Measurements from ENCODE around the gene CCL16. TPM values are rescaled to one million over a fixed set of nuclear protein-coding genes. Genes with fewer than 3 reads are reported as not detected.

CCL16 gene
- total RNA-seq, 1 donor from 2014 or later: not detected

- H3K27ac Mint-ChIP-seq (ENCODE audit: unreplicated experiment): peak within 1 kb of the TSS; percentile 31
- peaks cover 3% of the 10 kb centered on the region for H3K27me3 Mint-ChIP-seq (ENCODE audit: low read depth, unreplicated experiment)
- TF ChIP-seq EZH2 (IDR thresholded peaks at IDR 0.05; ENCODE audit: insufficient read depth, low read length) (no peak), CTCF (IDR thresholded peaks at IDR 0.05; ENCODE audit: insufficient read depth, low read depth, low read length) (no peak)
Observed at GRCh38 chr17:35930211-35931065, 50.9 kb downstream of the CCL16 start, which contains the start of gene RDM1. Gene RDM1, minus strand, starts transcription at chr17:35930773. Its CDS starts 46 bp downstream, at chr17:35930727.

GRCh38 chr17:35927714-35928113 lies 53.6 kb downstream of the CCL16 start:
- no peak overlapping the region for H3K4me3 ChIP-seq (ENCODE audit: insufficient read depth, low read depth, low read length)
- H3K4me2 ChIP-seq (ENCODE audit: low read length): no peak overlapping the region
- Mint-ChIP-seq H3K4me3 (ENCODE audit: unreplicated experiment) (no peak overlapping the region), H3K9me3 (ENCODE audit: unreplicated experiment) (no peaks in the 10 kb centered on the region), H3K27ac (ENCODE audit: unreplicated experiment) (no peak overlapping the region), H3K36me3 (ENCODE audit: low read depth, unreplicated experiment) (no peaks in the 10 kb centered on the region), H3K4me1 (ENCODE audit: low read depth, unreplicated experiment) (peaks cover 3% of the 10 kb centered on the region), H3K27me3 (ENCODE audit: low read depth, unreplicated experiment) (no peaks in the 10 kb centered on the region)
- FAIRE-seq (no peak), DNase-seq (ENCODE audit: low read depth) (no peak)
- H3K27me3 ChIP-seq (ENCODE audit: insufficient read depth, low read length): no peaks in the 10 kb centered on the region
- no peak overlapping the region for H3K9ac ChIP-seq (ENCODE audit: low read length)
- no peak overlapping the region for H2AFZ ChIP-seq (ENCODE audit: low read depth, low read length)
- no peaks in the 10 kb centered on the region for H3K9me3 ChIP-seq (ENCODE audit: insufficient read depth, low read depth, low read length)
- no peaks in the 10 kb centered on the region for H3K36me3 ChIP-seq (ENCODE audit: insufficient read depth, low read length)
- H4K20me1 ChIP-seq (ENCODE audit: insufficient read depth, low read length): no peaks in the 10 kb centered on the region
- H3K79me2 ChIP-seq (ENCODE audit: insufficient read depth, low read length): no peaks in the 10 kb centered on the region
- TF ChIP-seq CTCF (IDR thresholded peaks at IDR 0.05; ENCODE audit: insufficient read depth, low read depth, low read length) (no peak), EZH2 (IDR thresholded peaks at IDR 0.05; ENCODE audit: insufficient read depth, low read length) (no peak)
- peaks cover 4% of the 10 kb centered on the region for H3K4me1 ChIP-seq (ENCODE audit: insufficient read depth, low read length)
- H3K27ac ChIP-seq (ENCODE audit: low read depth, low read length): no peak overlapping the region

More at GRCh38 chr17:35930211-35931065, 50.9 kb downstream of the CCL16 start, which contains the start of gene RDM1:
- Histone ChIP-seq H3K9me3 (ENCODE audit: insufficient read depth, low read depth, low read length) (no peaks in the 10 kb centered on the region), H3K4me1 (ENCODE audit: insufficient read depth, low read length) (peaks cover 4% of the 10 kb centered on the region), H3K79me2 (ENCODE audit: insufficient read depth, low read length) (no peaks in the 10 kb centered on the region), H3K4me2 (ENCODE audit: low read length) (peak within 1 kb of the TSS; percentile 87), H2AFZ (ENCODE audit: low read depth, low read length) (peak within 1 kb of the TSS; percentile 95), H3K9ac (ENCODE audit: low read length) (peak within 1 kb of the TSS; percentile 35), H3K27ac (ENCODE audit: low read depth, low read length) (no peak within 1 kb of the TSS), H3K27me3 (ENCODE audit: insufficient read depth, low read length) (no peaks in the 10 kb centered on the region), H4K20me1 (ENCODE audit: insufficient read depth, low read length) (no peaks in the 10 kb centered on the region), H3K36me3 (ENCODE audit: insufficient read depth, low read length) (no peaks in the 10 kb centered on the region), H3K4me3 (ENCODE audit: insufficient read depth, low read depth, low read length) (peak within 1 kb of the TSS; percentile 50)
- DNase-seq (ENCODE audit: low read depth) (peak; percentile 22), FAIRE-seq (no peak)
- H3K9me3 Mint-ChIP-seq (ENCODE audit: unreplicated experiment): no peaks in the 10 kb centered on the region
- no peaks in the 10 kb centered on the region for H3K36me3 Mint-ChIP-seq (ENCODE audit: low read depth, unreplicated experiment)
- peaks cover 3% of the 10 kb centered on the region for H3K4me1 Mint-ChIP-seq (ENCODE audit: low read depth, unreplicated experiment)
- H3K4me3 Mint-ChIP-seq (ENCODE audit: unreplicated experiment): peak within 1 kb of the TSS; percentile 85

Other genes starting within 250 kb of the CCL16 start
- 19.1 and 21.7 TPM in 2 replicates for gene RASL10B, start 249.9 kb downstream of the CCL16 start, total RNA-seq
- gene GAS2L2, start 228.3 kb downstream of the CCL16 start, total RNA-seq: 0.07 TPM in 1 of 2 replicates, not detected in the other
- gene C17orf50, start 220.6 kb downstream of the CCL16 start, total RNA-seq: not detected in 2 replicates
- 1.2 and 2.6 TPM in 2 replicates for gene MMP28, start 185.9 kb downstream of the CCL16 start, total RNA-seq
- 153 and 156 TPM in 2 replicates for gene TAF15, start 172.0 kb downstream of the CCL16 start, total RNA-seq
- gene HEATR9, start 112.6 kb downstream of the CCL16 start, total RNA-seq: not detected in 2 replicates
- 71.3 and 95.8 TPM in 2 replicates for gene CCL5, start 101.1 kb downstream of the CCL16 start, total RNA-seq
- not detected in 2 replicates for gene RDM1, start 50.7 kb downstream of the CCL16 start, total RNA-seq
- gene LYZL6, start 37.8 kb downstream of the CCL16 start, total RNA-seq: not detected in 2 replicates
- gene CCL14, start 5.2 kb upstream of the CCL16 start, total RNA-seq: not detected in 2 replicates
- not detected in 2 replicates for gene CCL15, start 20.1 kb upstream of the CCL16 start, total RNA-seq
- gene CCL23, start 36.5 kb upstream of the CCL16 start, total RNA-seq: not detected in 2 replicates
- not detected in 2 replicates for gene CCL18, start 82.8 kb upstream of the CCL16 start, total RNA-seq
- 3.4 and 3.6 TPM in 2 replicates for gene CCL3, start 108.6 kb upstream of the CCL16 start, total RNA-seq
- 21.8 and 23.4 TPM in 2 replicates for gene CCL4, start 122.3 kb upstream of the CCL16 start, total RNA-seq
- gene TBC1D3B, start 195.1 kb upstream of the CCL16 start, total RNA-seq: 6.3 and 9.8 TPM in 2 replicates
- gene CCL3L1, start 215.3 kb upstream of the CCL16 start, total RNA-seq: 1.7 and 2.2 TPM in 2 replicates
- 48.9 TPM in 2 replicates for gene CCL4L2, start 229.6 kb upstream of the CCL16 start, total RNA-seq

Measured in astrocyte (in vitro differentiated cells and primary cell).